Endothelial cell of umbilical vein (primary cell): ENCODE measurements around the gene HOXA2.

Experiments used
- EZH2 ChIP-seq: IDR thresholded peaks from 2 replicates; pipeline ENCODE4 v1.6.1; 2012; ENCODE audit warnings: borderline replicate concordance, low read depth, mild to moderate bottlenecking, moderate library complexity, low read length, inconsistent platforms; ENCODE audit not compliant: severe bottlenecking
- FOS ChIP-seq: IDR thresholded peaks from 2 replicates; pipeline ENCODE4 v1.6.1; 2011; ENCODE audit warnings: mild to moderate bottlenecking, low read length, moderate library complexity, borderline replicate concordance; ENCODE audit not compliant: insufficient read depth
- GATA2 ChIP-seq: IDR thresholded peaks from 2 replicates; pipeline ENCODE4 v1.7.0; 2011; ENCODE audit warnings: low read depth, mild to moderate bottlenecking, moderate library complexity, mixed read lengths, low read length; ENCODE audit not compliant: insufficient read length, insufficient read depth
- MYC ChIP-seq: IDR thresholded peaks from one replicate; pipeline ENCODE4 v1.6.1; 2011; ENCODE audit warnings: mild to moderate bottlenecking, low read depth, low read length
- POLR2A ChIP-seq: IDR thresholded peaks from 2 replicates; pipeline ENCODE4 v1.6.1; 2012; ENCODE audit warnings: low read depth, mild to moderate bottlenecking, control low read depth, low read length
- POLR2AphosphoS5 ChIP-seq: IDR thresholded peaks from 2 replicates; pipeline ENCODE4 v1.6.1; 2012; ENCODE audit warnings: low read depth, mild to moderate bottlenecking, control low read depth, low read length, moderate library complexity; ENCODE audit not compliant: insufficient read depth
- TF ChIP-seq, protein P1 (sequence below), 2 donors: IDR thresholded peaks; 1 replicate in 1 of 2; 2 replicates in 1 of 2; pipeline ENCODE4 v1.5.1; 2011; ENCODE audit warnings: low read length in 2 of 2, mild to moderate bottlenecking in 2 of 2, moderate library complexity in 2 of 2, control low read depth in 1 of 2, inconsistent platforms in 1 of 2, low read depth in 1 of 2; ENCODE audit not compliant: insufficient read depth in 1 of 2; ENCODE audit errors: extremely low read depth in 1 of 2
- TF ChIP-seq, protein P2 (sequence below): IDR thresholded peaks from 2 replicates; pipeline ENCODE4 v1.6.1; 2011; ENCODE audit not compliant: insufficient read depth, insufficient read length

DNA sequence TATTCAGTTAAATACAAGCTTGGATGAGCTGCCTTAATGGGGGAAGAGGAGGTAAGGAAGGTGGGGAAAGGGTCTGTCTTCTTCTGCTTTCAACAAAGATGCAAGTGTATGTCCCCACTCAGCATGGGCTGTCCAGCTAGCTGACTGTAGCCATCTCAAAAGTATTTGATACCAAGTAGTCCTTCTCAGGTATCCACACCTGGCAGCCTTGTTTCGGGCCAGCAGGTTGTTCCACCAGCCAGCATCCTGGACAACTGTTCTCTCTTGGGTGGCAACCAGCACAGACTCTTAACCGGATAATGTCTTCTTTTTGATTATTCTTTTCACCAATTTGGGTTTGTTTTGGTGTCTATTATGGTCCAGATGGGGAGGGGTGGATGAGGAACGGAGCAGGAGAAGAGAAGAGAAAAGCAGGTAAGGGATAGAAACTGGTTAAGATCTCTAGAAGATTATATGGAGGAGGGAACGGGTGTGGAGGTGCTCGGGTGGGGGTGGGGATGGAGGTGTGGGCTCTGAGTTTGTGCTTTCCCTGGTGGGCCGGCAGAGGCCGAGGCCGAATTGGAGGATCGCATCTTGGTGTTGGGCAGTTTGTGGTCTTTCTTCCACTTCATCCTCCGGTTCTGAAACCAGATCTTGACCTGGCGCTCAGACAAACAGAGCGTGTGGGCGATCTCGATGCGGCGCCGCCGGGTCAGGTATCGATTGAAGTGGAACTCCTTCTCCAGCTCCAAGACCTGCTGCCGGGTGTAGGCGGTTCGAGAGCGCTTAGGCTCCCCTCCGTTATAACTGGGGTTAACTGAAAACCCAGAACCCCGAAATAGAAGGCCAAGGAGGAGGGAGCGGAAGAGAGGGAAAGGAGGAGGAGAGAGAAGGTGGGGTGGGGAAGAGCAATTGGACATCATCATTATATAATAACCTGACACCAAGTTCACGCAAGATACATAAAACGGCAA, 26.6 kb upstream of the HOXA2 start:
- no peak for TF ChIP-seq POLR2AphosphoS5
- TF ChIP-seq, protein P1, sequence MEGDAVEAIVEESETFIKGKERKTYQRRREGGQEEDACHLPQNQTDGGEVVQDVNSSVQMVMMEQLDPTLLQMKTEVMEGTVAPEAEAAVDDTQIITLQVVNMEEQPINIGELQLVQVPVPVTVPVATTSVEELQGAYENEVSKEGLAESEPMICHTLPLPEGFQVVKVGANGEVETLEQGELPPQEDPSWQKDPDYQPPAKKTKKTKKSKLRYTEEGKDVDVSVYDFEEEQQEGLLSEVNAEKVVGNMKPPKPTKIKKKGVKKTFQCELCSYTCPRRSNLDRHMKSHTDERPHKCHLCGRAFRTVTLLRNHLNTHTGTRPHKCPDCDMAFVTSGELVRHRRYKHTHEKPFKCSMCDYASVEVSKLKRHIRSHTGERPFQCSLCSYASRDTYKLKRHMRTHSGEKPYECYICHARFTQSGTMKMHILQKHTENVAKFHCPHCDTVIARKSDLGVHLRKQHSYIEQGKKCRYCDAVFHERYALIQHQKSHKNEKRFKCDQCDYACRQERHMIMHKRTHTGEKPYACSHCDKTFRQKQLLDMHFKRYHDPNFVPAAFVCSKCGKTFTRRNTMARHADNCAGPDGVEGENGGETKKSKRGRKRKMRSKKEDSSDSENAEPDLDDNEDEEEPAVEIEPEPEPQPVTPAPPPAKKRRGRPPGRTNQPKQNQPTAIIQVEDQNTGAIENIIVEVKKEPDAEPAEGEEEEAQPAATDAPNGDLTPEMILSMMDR (IDR thresholded peaks at IDR 0.05; ENCODE audit: extremely low read depth in 1 of 2, insufficient read depth in 1 of 2, low read depth in 1 of 2, low read length in 2 of 2): no peak
- TF ChIP-seq POLR2A: no peak
- TF ChIP-seq EZH2: no peak
- no peak for TF ChIP-seq FOS
- no peak for TF ChIP-seq MYC
- TF ChIP-seq, protein P2, sequence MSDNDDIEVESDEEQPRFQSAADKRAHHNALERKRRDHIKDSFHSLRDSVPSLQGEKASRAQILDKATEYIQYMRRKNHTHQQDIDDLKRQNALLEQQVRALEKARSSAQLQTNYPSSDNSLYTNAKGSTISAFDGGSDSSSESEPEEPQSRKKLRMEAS: no peak
- TF ChIP-seq GATA2: no peak
